IMR-90 (cell line): Measurements from ENCODE around the gene PKP4. TPM values are rescaled to one million over a fixed set of nuclear protein-coding genes. Genes with fewer than 3 reads are reported as not detected.

Experiments used
- ATAC-seq: fragments of 200-7000 bp; cut with Tn5 transposase; 2 replicates; pipeline ENCODE4 v1.9.1; 2020; ENCODE audit warnings: low read depth, mild to moderate bottlenecking, moderate library complexity
- BruUV-seq: library from RNA; stranded (reverse); fragments of 400-500 nt; replicated peaks from 2 replicates; lab custom pipeline; 2021; lab: Mats Ljungman, UMichigan
- CTCF ChIA-PET: fragments of 300-600 bp; formaldehyde crosslinking; extraction: SDS; loops from one replicate; lab custom pipeline; 2021; ENCODE audit warnings: antibody characterized with exemption; lab: Yijun Ruan, JAX
- POLR2A ChIA-PET: fragments of 300-600 bp; sonication (Branson Sonifier 250); formaldehyde crosslinking; loops from one replicate; lab custom pipeline; 2022; ENCODE audit warnings: antibody characterized with exemption; ENCODE audit not compliant: unreplicated experiment; lab: Charles Lee
- DNase-seq: peaks from one replicate; pipeline ENCODE4 v3.0.0; 2013
- H2AFZ ChIP-seq: replicated peaks from 2 replicates; pipeline ENCODE3; 2013; ENCODE audit warnings: low read length, mild to moderate bottlenecking; ENCODE audit not compliant: poor library complexity
- H2AK5ac ChIP-seq: 2 replicates; pipeline ENCODE4 v1.6.1; 2013; ENCODE audit warnings: low read depth, low read length, inconsistent platforms
- H2AK9ac ChIP-seq: replicated peaks from 2 replicates; pipeline ENCODE3; 2013; ENCODE audit warnings: mild to moderate bottlenecking, low read depth, low read length, moderate library complexity; ENCODE audit not compliant: poor library complexity
- H2BK120ac ChIP-seq: 2 replicates; pipeline ENCODE4 v1.6.1; 2013; ENCODE audit warnings: low read depth, low read length, inconsistent platforms
- H2BK15ac ChIP-seq: 3 replicates; pipeline ENCODE4 v1.6.1; 2013; ENCODE audit warnings: low read depth, low read length, inconsistent platforms
- H2BK20ac ChIP-seq: 2 replicates; pipeline ENCODE4 v1.6.1; 2013; ENCODE audit warnings: low read depth, mild to moderate bottlenecking, inconsistent platforms, low read length, moderate library complexity
- H2BK5ac ChIP-seq: 2 replicates; pipeline ENCODE4 v1.6.1; 2013; ENCODE audit warnings: mild to moderate bottlenecking, low read depth, low read length, inconsistent platforms; ENCODE audit not compliant: poor library complexity, severe bottlenecking
- H3K14ac ChIP-seq: replicated peaks from 2 replicates; pipeline ENCODE4 v1.6.1; 2013; ENCODE audit warnings: low read depth, low read length, inconsistent platforms
- H3K18ac ChIP-seq: 2 replicates; pipeline ENCODE4 v1.6.1; 2013; ENCODE audit warnings: low read depth, low read length, control low read depth
- H3K23ac ChIP-seq: 2 replicates; pipeline ENCODE4 v1.6.1; 2013; ENCODE audit warnings: low read depth, low read length, inconsistent platforms
- H3K27ac ChIP-seq: 2 replicates; pipeline ENCODE4 v1.5.1; 2013; ENCODE audit warnings: mild to moderate bottlenecking, control low read depth, low read length; ENCODE audit not compliant: insufficient read depth
- H3K27me3 ChIP-seq: 2 replicates; pipeline ENCODE4 v1.6.1; 2013; ENCODE audit warnings: low read length; ENCODE audit not compliant: control insufficient read depth, insufficient read depth
- H3K36me3 ChIP-seq: 2 replicates; pipeline ENCODE4 v1.6.1; 2013; ENCODE audit warnings: low read length, mixed read lengths; ENCODE audit not compliant: control insufficient read depth, insufficient read depth
- H3K4ac ChIP-seq: 2 replicates; pipeline ENCODE4 v1.6.1; 2013; ENCODE audit warnings: low read depth, low read length, inconsistent platforms
- H3K4me1 ChIP-seq: 2 replicates; pipeline ENCODE4 v1.6.1; 2013; ENCODE audit warnings: low read length, mixed read lengths; ENCODE audit not compliant: control insufficient read depth, insufficient read depth
- H3K4me2 ChIP-seq: 2 replicates; pipeline ENCODE4 v1.6.1; 2013; ENCODE audit warnings: low read depth, mild to moderate bottlenecking, control low read depth, low read length, moderate library complexity
- H3K4me3 ChIP-seq: 2 replicates; pipeline ENCODE4 v1.5.1; 2013; ENCODE audit warnings: low read depth, mild to moderate bottlenecking, control low read depth, low read length, moderate library complexity; ENCODE audit not compliant: insufficient read depth
- H3K56ac ChIP-seq: 2 replicates; pipeline ENCODE4 v1.6.1; 2013; ENCODE audit warnings: low read length, inconsistent platforms; ENCODE audit not compliant: insufficient read depth; ENCODE audit errors: extremely low read depth
- H3K79me1 ChIP-seq, 2 experiments: 2 replicates each; pipeline ENCODE4 v1.6.1; 2013; ENCODE audit warnings: low read length in 2 of 2, inconsistent platforms in 1 of 2, low read depth in 1 of 2
- H3K9ac ChIP-seq: 2 replicates; pipeline ENCODE4 v1.6.1; 2013; ENCODE audit warnings: low read depth, low read length, control low read depth
- H3K9me1 ChIP-seq: 2 replicates; pipeline ENCODE4 v1.6.1; 2013; ENCODE audit warnings: low read length, inconsistent platforms; ENCODE audit not compliant: insufficient read depth
- H3K9me3 ChIP-seq: 2 replicates; pipeline ENCODE4 v1.6.1; 2013; ENCODE audit warnings: low read length; ENCODE audit not compliant: control insufficient read depth, insufficient read depth
- H4K20me1 ChIP-seq: 2 replicates; pipeline ENCODE4 v1.6.1; 2013; ENCODE audit warnings: low read length, inconsistent platforms; ENCODE audit not compliant: insufficient read depth
- H4K5ac ChIP-seq: 2 replicates; pipeline ENCODE4 v1.6.1; 2013; ENCODE audit warnings: mild to moderate bottlenecking, low read depth, low read length, control low read depth
- H4K8ac ChIP-seq, 2 experiments: 2 replicates each; pipeline ENCODE4 v1.6.1; 2013; ENCODE audit warnings: low read depth in 2 of 2, low read length in 2 of 2, control low read depth in 1 of 2, inconsistent platforms in 1 of 2
- H4K91ac ChIP-seq: 2 replicates; pipeline ENCODE4 v1.6.1; 2013; ENCODE audit warnings: low read depth, low read length, inconsistent platforms; ENCODE audit not compliant: insufficient read depth
- CTCF ChIP-seq: conservative IDR thresholded peaks from 2 replicates; pipeline ENCODE4 v1.5.1; 2012; ENCODE audit warnings: mild to moderate bottlenecking, low read depth, low read length, improper control_type of control experiment
- FOS ChIP-seq: fragments of 150-350 bp; IDR thresholded peaks from 2 replicates; pipeline ENCODE4 v1.6.1; 2016; ENCODE audit warnings: low read depth, low read length
- MAZ ChIP-seq: IDR thresholded peaks from 2 replicates; pipeline ENCODE4 v1.6.1; 2012; ENCODE audit warnings: low read depth, mild to moderate bottlenecking, low read length, improper control_type of control experiment, moderate library complexity, borderline replicate concordance
- RCOR1 ChIP-seq: IDR thresholded peaks from 2 replicates; pipeline ENCODE4 v1.6.1; 2012; ENCODE audit warnings: mild to moderate bottlenecking, low read length, improper control_type of control experiment; ENCODE audit not compliant: insufficient replicate concordance
- WGBS, 2 experiments: methylation state at CpG; one replicate each; pipeline versions ENCODE4 v1.1.5 to v1.1.7; 2013; ENCODE audit warnings: missing lambda C conversion rate in 2 of 2; ENCODE audit not compliant: insufficient read length in 1 of 2; ENCODE audit errors: extremely low coverage in 2 of 2; 5-methylcytosine and 5-hydroxymethylcytosine counted together
- dilution Hi-C: fragments of 300-500 bp; cut with HindIII; formaldehyde crosslinking; loops from one replicate; pipeline ENCODE4 v1.14.3; 2018; ENCODE audit warnings: low sequenced_read_pairs; ENCODE audit not compliant: unreplicated experiment
- in situ Hi-C: fragments of 300-500 bp; cut with MboI; formaldehyde crosslinking; loops from 3 replicates; pipeline ENCODE4 v1.14.3; 2019; ENCODE audit warnings: low sequenced_read_pairs, inconsistent platforms, mixed read lengths
- intact Hi-C: fragments of 100-400 bp; cut with micrococcal nuclease; formaldehyde crosslinking; loops from 2 replicates; pipeline ENCODE4 v1.10.0; 2022
- polyA plus RNA-seq, 3 experiments: library from polyadenylated mRNA; depleted of rRNA; stranded (reverse); fragments of >200 nt; gene quantifications; 2 replicates each; pipeline ENCODE4 v1.2.3, GENCODE V29; 2012; ENCODE audit warnings: low replicate concordance in 1 of 3
- total RNA-seq: library from RNA; depleted of rRNA; stranded (reverse); fragments of >200 nt; gene quantifications from 2 replicates; pipeline ENCODE4 v1.2.3, GENCODE V29; 2012

Gene PKP4
- total and polyA plus RNA-seq, 2 of the 4 experiments (the other 2 are of a cell fraction): 20.1 to 37.8 TPM

- dilution Hi-C loops: no loop called here
- CTCF ChIA-PET: interaction anchor here (0.7 kb wide), 1 partner anchor 159 kb away, joined by 3 read pairs; no protein-coding TSS in a partner anchor
- POLR2A ChIA-PET: no interaction called here
These were observed 256.2 kb downstream of the PKP4 start for GRCh38 chr2:158712791-158713522.

More at GRCh38 chr2:158712791-158713522, 256.2 kb downstream of the PKP4 start:
- H2BK5ac ChIP-seq: no peak overlapping the region
- no peaks in the 10 kb centered on the region for H4K20me1 ChIP-seq
- no peak overlapping the region for H3K56ac ChIP-seq
- H3K9me1 ChIP-seq: no peaks in the 10 kb centered on the region
- no peak overlapping the region for H3K14ac ChIP-seq
- H3K27me3 ChIP-seq: no peaks in the 10 kb centered on the region; the same call in 1 of the 2 replicates
- H3K9me3 ChIP-seq: 0 out of 2 replicates have a peak, but pooled peaks cover 2% of the 10 kb centered on the region
- 60% methylated on average over 1 of the region's 5 CpGs; no CpG with 5 or more reads in 1 of the 2 experiments for WGBS, 2 experiments
- H4K91ac ChIP-seq: no peak overlapping the region
- no peak overlapping the region for H2BK120ac ChIP-seq
- no TSS peak for BruUV-seq
- no peak overlapping the region for H3K27ac ChIP-seq
- no peak overlapping the region for H2BK15ac ChIP-seq
- no peaks in the 10 kb centered on the region for H3K79me1 ChIP-seq
- no peak overlapping the region for H3K4me3 ChIP-seq
- no peaks in the 10 kb centered on the region for H3K36me3 ChIP-seq
- TF ChIP-seq RCOR1: no peak
- no peak for TF ChIP-seq MAZ
- TF ChIP-seq FOS: no peak
- TF ChIP-seq CTCF: no peak
- H2AK5ac ChIP-seq: no peak overlapping the region
- H2AFZ ChIP-seq: no peak overlapping the region
- H3K9ac ChIP-seq: no peak overlapping the region
- H4K5ac ChIP-seq: no peak overlapping the region
- DNase-seq (no peak), ATAC-seq (no peak)
- no peaks in the 10 kb centered on the region for H3K4me1 ChIP-seq
- in situ Hi-C loops (no loop called here), intact Hi-C loops (no loop called here)
- no peak overlapping the region for H4K8ac ChIP-seq
- no peak overlapping the region for H3K4ac ChIP-seq
- H2BK20ac ChIP-seq: no peak overlapping the region
- no peak overlapping the region for H3K23ac ChIP-seq
- H2AK9ac ChIP-seq: no peak overlapping the region
- H3K4me2 ChIP-seq: no peak overlapping the region
- H3K18ac ChIP-seq: no peak overlapping the region
